ENCODE results near the gene ANKRD23. TPM values are rescaled to one million over a fixed set of nuclear protein-coding genes. Genes with fewer than 3 reads are reported as not detected.

Gene ANKRD23
- total and polyA plus RNA-seq, 2 of the 8 experiments (the other 6 are each of a cell fraction or from before 2014, with no cell fraction given), result 3.4 to 3.5 TPM

GRCh38 chr2:96873651-96874096 is 29.9 kb upstream of the ANKRD23 start:
- Histone ChIP-seq H3K27ac (ENCODE audit: low read depth, low read length) (no peak overlapping the region), H3K4me1 (replicated peaks in 1 of 4; ENCODE audit: control insufficient read depth in 3 of 4, insufficient read depth in 4 of 4, low read length in 3 of 4) (peaks cover 11 to 42% (median 28%) of the 10 kb centered on the region in 4 experiments), H2BK5ac (ENCODE audit: low read depth, low read length) (no peak overlapping the region), H3K36me3 (ENCODE audit: control insufficient read depth in 2 of 4, insufficient read depth in 4 of 4, low read length in 3 of 4) (no peaks in the 10 kb centered on the region), H3K4me2 (ENCODE audit: insufficient read depth in 1 of 2, low read depth in 2 of 2, low read length in 2 of 2) (no peak overlapping the region), H3K23me2 (ENCODE audit: low read depth, low read length) (peaks cover 5% of the 10 kb centered on the region; the same call in 1 of the 2 replicates), H4K91ac (replicated peaks; ENCODE audit: insufficient read length, low read length) (no peak overlapping the region), H2BK12ac (ENCODE audit: low read depth, low read length) (peak overlapping the region; percentile 87; the same call in 1 of the 2 replicates), H2AFZ (ENCODE audit: low read length) (no peak overlapping the region), H3K23ac (ENCODE audit: insufficient read length) (no peak overlapping the region), H3K56ac (replicated peaks; ENCODE audit: insufficient read length, low read depth, low read length) (no peak overlapping the region), H3K79me1 (ENCODE audit: low read depth, low read length) (no peaks in the 10 kb centered on the region), H3K14ac (ENCODE audit: insufficient read length) (no peak overlapping the region), H3K27me3 (replicated peaks in 1 of 4; ENCODE audit: control insufficient read depth in 3 of 4, extremely low read depth in 1 of 4, insufficient read depth in 3 of 4, low read length in 3 of 4) (peaks cover 0 to 3% (median 0%) of the 10 kb centered on the region in 4 experiments; a peak in 2 of 7 replicates), H4K5ac (ENCODE audit: insufficient read length, low read depth, low read length) (no peak overlapping the region), H2BK15ac (ENCODE audit: low read length) (peak overlapping the region; percentile 82; the same call in 1 of the 2 replicates), H3K9me3 (ENCODE audit: insufficient read depth in 2 of 2, low read depth in 1 of 2, low read length in 1 of 2) (no peaks in the 10 kb centered on the region), H2BK20ac (ENCODE audit: low read length) (no peak overlapping the region), H3K9ac (replicated peaks in 1 of 4; ENCODE audit: extremely low read depth in 1 of 4, low read depth in 3 of 4, low read length in 3 of 4) (no peak overlapping the region), H3K79me2 (ENCODE audit: control insufficient read depth in 1 of 2, insufficient read depth in 2 of 2, low read length in 2 of 2) (peaks cover 0 to 4% of the 10 kb centered on the region in 2 experiments; a peak in 1 of 4 replicates), H3K4ac (replicated peaks; ENCODE audit: insufficient read length, low read depth, low read length) (no peak overlapping the region), H4K20me1 (replicated peaks in 1 of 2; ENCODE audit: control insufficient read depth in 1 of 2, insufficient read depth in 2 of 2, low read length in 2 of 2) (no peaks in the 10 kb centered on the region), H2BK120ac (replicated peaks; ENCODE audit: low read depth, low read length) (no peak overlapping the region), H3K4me3 (ENCODE audit: extremely low read depth in 1 of 4, insufficient read depth in 2 of 4, low read depth in 3 of 4, low read length in 4 of 4) (no peak overlapping the region), H3K18ac (ENCODE audit: extremely low read depth, low read length) (no peak overlapping the region; the same call in 1 of the 2 replicates), H2AK5ac (ENCODE audit: low read depth, low read length) (no peak overlapping the region), H4K8ac (ENCODE audit: extremely low read depth, insufficient read depth, low read length) (no peak overlapping the region)
- no peak for FAIRE-seq
- 91% methylated on average over 8 of the region's 8 CpGs; no CpG with 5 or more reads in 1 of the 2 experiments for WGBS, 2 experiments (ENCODE audit: extremely low coverage in 1 of 2, insufficient coverage in 1 of 2, insufficient read length in 1 of 2, insufficient replicate concordance in 2 of 2, low coverage in 1 of 2, low lambda C conversion rate in 2 of 2, missing lambda C conversion rate in 1 of 2)
- ChIA-PET CTCF (ENCODE audit: partially characterized antibody) (interaction anchor here (0.6 to 8.1 kb wide), 15 partner anchors 9 to 239 kb away, joined by 3 to 48 read pairs (median 6); partner anchors contain the start of gene ANKRD39), POLR2A (ENCODE audit: partially characterized antibody) (interaction anchor here (0.9 to 4.7 kb wide), 14 partner anchors 9 to 73 kb away, joined by 3 to 25 read pairs (median 5); partner anchors contain the start of genes ANKRD23 and ANKRD39)
- DNase-seq (ENCODE audit: low read depth in 1 of 2, low spot score in 2 of 2), result no peak
- TF ChIP-seq CTCF (IDR thresholded peaks at IDR 0.05; ENCODE audit: control extremely low read depth in 1 of 3, insufficient read depth in 1 of 3, low read depth in 1 of 3, low read length in 3 of 3) (no peak), POU5F1 (IDR thresholded peaks at IDR 0.05; ENCODE audit: low read depth, low read length) (no peak), SIRT6 (IDR thresholded peaks at IDR 0.05; ENCODE audit: low read length) (no peak), RAD21 (IDR thresholded peaks at IDR 0.05 in 1 of 2, conservative IDR thresholded peaks at IDR 0.05 in 1 of 2; ENCODE audit: low read depth in 2 of 2, low read length in 2 of 2) (no peak), CREB1 (IDR thresholded peaks at IDR 0.05) (no peak), GTF2F1 (IDR thresholded peaks at IDR 0.05; ENCODE audit: borderline replicate concordance, low read depth, low read length) (no peak), RNF2 (IDR thresholded peaks at IDR 0.05; ENCODE audit: borderline replicate concordance, low read depth, low read length, missing control alignments, poor library complexity, severe bottlenecking) (no peak), E2F6 (IDR thresholded peaks at IDR 0.05) (no peak), CEBPB (IDR thresholded peaks at IDR 0.05; ENCODE audit: low read depth, low read length) (no peak)

Measured in H1 (cell line).